ENCODE results near the gene ALOX15B. TPM values are rescaled to one million over a fixed set of nuclear protein-coding genes. Genes with fewer than 3 reads are reported as not detected.

The ALOX15B gene
- total and polyA plus RNA-seq, 10 of the 15 experiments (the other 5 are each of a cell fraction or from before 2014, with no cell fraction given) = 0.01 TPM; not detected in 9

DNA sequence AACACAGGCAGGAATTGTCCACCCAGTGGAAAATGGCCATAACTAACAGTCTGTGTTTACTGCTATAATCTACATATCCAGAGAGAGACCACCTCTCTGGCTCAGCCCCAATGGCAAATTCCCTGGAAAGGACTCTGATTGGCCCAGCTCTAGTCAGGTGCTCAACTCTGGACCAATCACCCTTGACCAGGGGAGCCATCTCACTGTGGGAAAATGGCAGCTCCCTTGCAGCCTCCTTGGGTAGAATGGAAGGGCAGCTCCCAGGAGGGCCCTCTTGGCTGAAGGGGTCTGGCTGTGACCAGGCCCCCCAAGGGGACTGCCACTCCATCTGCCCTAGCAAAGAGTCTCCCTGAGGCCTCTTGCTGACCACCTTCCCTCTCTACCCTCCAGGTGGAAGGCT lies 3.1 kb downstream of the ALOX15B start:
- ATAC-seq = peak; percentile 67
- FAIRE-seq = no peak
- SMC1A ChIA-PET (ENCODE audit: uncharacterized antibody, unreplicated experiment) = interaction anchor here (0.6 to 3.1 kb wide), 20 partner anchors 10 to 298 kb away, joined by 3 to 32 read pairs (median 4); partner anchors contain the start of genes GUCY2D and RANGRF

DNA sequence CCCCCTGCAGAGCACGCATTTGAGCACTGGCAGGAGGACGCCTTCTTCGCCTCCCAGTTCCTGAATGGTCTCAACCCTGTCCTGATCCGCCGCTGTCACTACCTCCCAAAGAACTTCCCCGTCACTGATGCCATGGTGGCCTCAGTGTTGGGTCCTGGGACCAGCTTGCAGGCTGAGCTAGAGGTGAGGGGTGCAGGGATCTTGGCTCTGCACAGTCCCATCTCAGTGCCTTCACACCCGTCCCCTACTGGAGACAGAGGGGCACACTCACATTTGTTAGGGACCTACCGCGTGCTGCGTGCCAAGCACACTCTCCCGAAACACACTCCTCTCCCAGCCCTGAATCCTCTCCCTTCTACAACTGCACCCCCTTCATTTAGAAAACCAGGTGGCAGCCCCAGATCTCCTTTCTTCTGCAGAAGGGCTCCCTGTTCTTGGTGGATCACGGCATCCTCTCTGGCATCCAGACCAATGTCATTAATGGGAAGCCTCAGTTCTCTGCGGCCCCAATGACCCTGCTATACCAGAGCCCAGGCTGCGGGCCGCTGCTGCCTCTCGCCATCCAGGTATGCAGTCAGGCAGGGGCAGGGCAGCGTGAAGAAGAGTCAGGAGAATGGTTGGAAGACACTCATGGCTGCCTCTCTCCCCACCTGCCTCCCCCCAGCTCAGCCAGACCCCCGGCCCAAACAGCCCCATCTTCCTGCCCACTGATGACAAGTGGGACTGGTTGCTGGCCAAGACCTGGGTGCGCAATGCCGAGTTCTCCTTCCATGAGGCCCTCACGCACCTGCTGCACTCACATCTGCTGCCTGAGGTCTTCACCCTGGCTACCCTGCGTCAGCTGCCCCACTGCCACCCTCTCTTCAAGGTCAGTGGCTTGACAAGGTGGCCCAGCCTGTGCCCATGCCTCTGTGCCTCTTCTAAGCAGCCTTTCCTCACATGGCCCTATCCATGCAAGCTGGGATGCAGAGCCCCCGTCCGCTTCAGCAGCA lies 6.3 kb downstream of the ALOX15B start:
- WGBS (ENCODE audit: insufficient coverage, insufficient replicate concordance, low lambda C conversion rate, missing lambda C conversion rate) = 49% methylated on average over 20 of the region's 24 CpGs
- Histone ChIP-seq H2AFZ (ENCODE audit: control insufficient read depth, low read depth, low read length) (no peak overlapping the region), H3K4me1 (ENCODE audit: control insufficient read depth, insufficient read depth, low read length) (no peaks in the 10 kb centered on the region), H3K36me3 (ENCODE audit: control insufficient read depth in 2 of 2, insufficient read depth in 2 of 2, low read length in 1 of 2) (no peaks in the 10 kb centered on the region), H3K4me3 (no peak overlapping the region), H3K4me2 (ENCODE audit: control insufficient read depth, insufficient read depth) (no peak overlapping the region), H3K9me3 (replicated peaks; ENCODE audit: control insufficient read depth, insufficient read depth, low read length) (no peaks in the 10 kb centered on the region), H3K27me3 (replicated peaks in 1 of 2; ENCODE audit: control insufficient read depth in 2 of 2, insufficient read depth in 2 of 2, low read length in 1 of 2) (peaks cover 0 to 3% of the 10 kb centered on the region in 2 experiments; a peak in 1 of 4 replicates), H4K20me1 (ENCODE audit: control insufficient read depth, insufficient read depth) (no peaks in the 10 kb centered on the region), H3K79me2 (ENCODE audit: control insufficient read depth, insufficient read depth, low read length) (no peaks in the 10 kb centered on the region), H3K9ac (ENCODE audit: control insufficient read depth, insufficient read depth, low read length) (no peak overlapping the region), H3K27ac (ENCODE audit: control insufficient read depth, insufficient read depth) (no peak overlapping the region)
- DNase-seq (ENCODE audit: low read depth, low spot score) (no peak), FAIRE-seq (no peak), ATAC-seq (no peak)
- SMC1A ChIA-PET (ENCODE audit: uncharacterized antibody, unreplicated experiment) = no interaction called here
- intact Hi-C loops (cut with micrococcal nuclease; ENCODE audit: unreplicated experiment) = loop anchor here (5.0 kb wide), 2 partner anchors 183 to 303 kb away; no protein-coding TSS in a partner anchor
- POLR2A ChIA-PET = interaction anchor here (0.6 to 0.7 kb wide), 2 partner anchors 12 to 185 kb away, joined by 3 read pairs; no protein-coding TSS in a partner anchor
- TF ChIP-seq TBL1XR1 (IDR thresholded peaks at IDR 0.05; ENCODE audit: low read depth, low read length) (no peak), ZNF207 (IDR thresholded peaks at IDR 0.05; ENCODE audit: borderline replicate concordance) (no peak), CHD1 (IDR thresholded peaks at IDR 0.05; ENCODE audit: low read depth, low read length) (no peak), HDAC2 (IDR thresholded peaks at IDR 0.05) (no peak), NRF1 (conservative IDR thresholded peaks at IDR 0.05; ENCODE audit: low read depth, low read length) (no peak), SIN3A (IDR thresholded peaks at IDR 0.05; ENCODE audit: low read depth, low read length) (no peak), ESRRA (IDR thresholded peaks at IDR 0.05; ENCODE audit: low read length) (no peak), ZNF217 (IDR thresholded peaks at IDR 0.05) (no peak)
- TF ChIP-seq, protein P1, sequence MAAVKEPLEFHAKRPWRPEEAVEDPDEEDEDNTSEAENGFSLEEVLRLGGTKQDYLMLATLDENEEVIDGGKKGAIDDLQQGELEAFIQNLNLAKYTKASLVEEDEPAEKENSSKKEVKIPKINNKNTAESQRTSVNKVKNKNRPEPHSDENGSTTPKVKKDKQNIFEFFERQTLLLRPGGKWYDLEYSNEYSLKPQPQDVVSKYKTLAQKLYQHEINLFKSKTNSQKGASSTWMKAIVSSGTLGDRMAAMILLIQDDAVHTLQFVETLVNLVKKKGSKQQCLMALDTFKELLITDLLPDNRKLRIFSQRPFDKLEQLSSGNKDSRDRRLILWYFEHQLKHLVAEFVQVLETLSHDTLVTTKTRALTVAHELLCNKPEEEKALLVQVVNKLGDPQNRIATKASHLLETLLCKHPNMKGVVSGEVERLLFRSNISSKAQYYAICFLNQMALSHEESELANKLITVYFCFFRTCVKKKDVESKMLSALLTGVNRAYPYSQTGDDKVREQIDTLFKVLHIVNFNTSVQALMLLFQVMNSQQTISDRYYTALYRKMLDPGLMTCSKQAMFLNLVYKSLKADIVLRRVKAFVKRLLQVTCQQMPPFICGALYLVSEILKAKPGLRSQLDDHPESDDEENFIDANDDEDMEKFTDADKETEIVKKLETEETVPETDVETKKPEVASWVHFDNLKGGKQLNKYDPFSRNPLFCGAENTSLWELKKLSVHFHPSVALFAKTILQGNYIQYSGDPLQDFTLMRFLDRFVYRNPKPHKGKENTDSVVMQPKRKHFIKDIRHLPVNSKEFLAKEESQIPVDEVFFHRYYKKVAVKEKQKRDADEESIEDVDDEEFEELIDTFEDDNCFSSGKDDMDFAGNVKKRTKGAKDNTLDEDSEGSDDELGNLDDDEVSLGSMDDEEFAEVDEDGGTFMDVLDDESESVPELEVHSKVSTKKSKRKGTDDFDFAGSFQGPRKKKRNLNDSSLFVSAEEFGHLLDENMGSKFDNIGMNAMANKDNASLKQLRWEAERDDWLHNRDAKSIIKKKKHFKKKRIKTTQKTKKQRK (IDR thresholded peaks at IDR 0.05; ENCODE audit: low read depth, low read length) = no peak
- no TSS peak for BruUV-seq (replicated peaks)
- in situ Hi-C loops (cut with MboI) = loop anchor here (5.0 kb wide), 1 partner anchor 133 kb away; no protein-coding TSS in a partner anchor
- RAD21 ChIA-PET (ENCODE audit: unreplicated experiment) = interaction anchor here (1.0 kb wide), 1 partner anchor 129 kb away, joined by 3 read pairs; the partner anchor contains the start of gene RNF227
- CTCF ChIA-PET = interaction anchor here (1.2 to 3.0 kb wide), 4 partner anchors 12 to 302 kb away, joined by 3 to 14 read pairs (median 6); no protein-coding TSS in a partner anchor

More for the DNA sequence above, 3.1 kb downstream of the ALOX15B start:
- no peaks in the 10 kb centered on the region for H3K79me2 ChIP-seq (ENCODE audit: control insufficient read depth, insufficient read depth, low read length)
- no peak overlapping the region for H3K4me2 ChIP-seq (ENCODE audit: control insufficient read depth, insufficient read depth)
- H3K36me3 ChIP-seq (ENCODE audit: control insufficient read depth in 2 of 2, insufficient read depth in 2 of 2, low read length in 1 of 2) = no peaks in the 10 kb centered on the region
- in situ Hi-C loops (cut with MboI) = loop anchor here (5.0 kb wide), 1 partner anchor 130 kb away; no protein-coding TSS in a partner anchor
- intact Hi-C loops (cut with micrococcal nuclease; ENCODE audit: unreplicated experiment) = loop anchor here (2.0 to 5.0 kb wide), 3 partner anchors 129 to 300 kb away; no protein-coding TSS in a partner anchor
- H4K20me1 ChIP-seq (ENCODE audit: control insufficient read depth, insufficient read depth) = no peaks in the 10 kb centered on the region
- H3K9ac ChIP-seq (ENCODE audit: control insufficient read depth, insufficient read depth, low read length) = no peak overlapping the region
- no peak overlapping the region for H3K27ac ChIP-seq (ENCODE audit: control insufficient read depth, insufficient read depth)
- no TSS peak for BruUV-seq (replicated peaks)
- POLR2A ChIA-PET = interaction anchor here (0.6 to 1.3 kb wide), 2 partner anchors 21 to 109 kb away, joined by 3 read pairs; partner anchors contain the start of genes CNTROB and TRAPPC1
- H3K4me3 ChIP-seq = no peak overlapping the region
- no peak overlapping the region for H2AFZ ChIP-seq (ENCODE audit: control insufficient read depth, low read depth, low read length)
- CTCF ChIA-PET = interaction anchor here (0.6 to 6.7 kb wide), 36 partner anchors 10 to 901 kb away, joined by 3 to 79 read pairs (median 4); partner anchors contain the start of genes CNTROB, CYB5D1, GUCY2D and NAA38
- no peak for DNase-seq (ENCODE audit: low read depth, low spot score)
- H3K27me3 ChIP-seq (replicated peaks in 1 of 2; ENCODE audit: control insufficient read depth in 2 of 2, insufficient read depth in 2 of 2, low read length in 1 of 2) = peaks cover 0 to 3% of the 10 kb centered on the region in 2 experiments; a peak in 2 of 4 replicates
- TF ChIP-seq MEF2B (IDR thresholded peaks at IDR 0.05; ENCODE audit: partially characterized antibody, poor library complexity, severe bottlenecking) (no peak), YY1 (IDR thresholded peaks at IDR 0.05; ENCODE audit: low read depth, low read length) (peak; percentile 52; the same call in 1 of the 2 replicates)
- no peaks in the 10 kb centered on the region for H3K9me3 ChIP-seq (replicated peaks; ENCODE audit: control insufficient read depth, insufficient read depth, low read length)
- H3K4me1 ChIP-seq (ENCODE audit: control insufficient read depth, insufficient read depth, low read length) = no peaks in the 10 kb centered on the region
- RAD21 ChIA-PET (ENCODE audit: unreplicated experiment) = interaction anchor here (0.8 to 3.0 kb wide), 17 partner anchors 11 to 299 kb away, joined by 3 to 24 read pairs (median 4); partner anchors contain the start of genes GUCY2D, RNF227 and SLC25A35
